DND-41 (cell line): ENCODE results near the gene BAHCC1.

ENCODE experiments used
- EZH2 ChIP-seq: IDR thresholded peaks from 3 replicates; pipeline ENCODE4 v1.6.1; 2012; ENCODE audit warnings: borderline replicate concordance, low read depth, mild to moderate bottlenecking, moderate library complexity, low read length, inconsistent platforms; ENCODE audit not compliant: severe bottlenecking
- TF ChIP-seq, protein P1 (sequence below): IDR thresholded peaks from 2 replicates; pipeline ENCODE4 v1.5.1; 2012; ENCODE audit warnings: borderline replicate concordance, low read length, moderate library complexity, mild to moderate bottlenecking; ENCODE audit not compliant: poor library complexity, severe bottlenecking; ENCODE audit errors: extremely low read depth

DNA sequence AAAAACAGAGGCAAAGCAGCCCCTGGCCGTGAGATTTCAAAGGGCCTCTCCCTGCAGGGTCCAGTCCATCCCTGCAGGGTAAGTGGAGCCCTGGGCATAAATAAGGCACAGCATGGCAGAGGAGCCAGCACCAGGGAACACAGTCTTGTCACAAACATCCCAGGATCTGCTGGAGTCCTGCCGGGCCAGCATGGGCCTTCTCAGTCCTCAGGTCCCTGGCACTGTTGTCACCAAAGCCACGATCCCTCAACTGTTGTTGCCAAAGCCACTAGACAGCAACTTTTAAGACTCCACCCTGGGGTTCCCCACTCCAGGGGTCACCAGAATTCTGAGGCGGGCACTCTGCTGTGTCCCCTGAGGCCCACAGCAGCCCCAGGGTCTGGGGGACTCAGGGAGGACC lies 47.8 kb upstream of the BAHCC1 start:
- TF ChIP-seq, protein P1, sequence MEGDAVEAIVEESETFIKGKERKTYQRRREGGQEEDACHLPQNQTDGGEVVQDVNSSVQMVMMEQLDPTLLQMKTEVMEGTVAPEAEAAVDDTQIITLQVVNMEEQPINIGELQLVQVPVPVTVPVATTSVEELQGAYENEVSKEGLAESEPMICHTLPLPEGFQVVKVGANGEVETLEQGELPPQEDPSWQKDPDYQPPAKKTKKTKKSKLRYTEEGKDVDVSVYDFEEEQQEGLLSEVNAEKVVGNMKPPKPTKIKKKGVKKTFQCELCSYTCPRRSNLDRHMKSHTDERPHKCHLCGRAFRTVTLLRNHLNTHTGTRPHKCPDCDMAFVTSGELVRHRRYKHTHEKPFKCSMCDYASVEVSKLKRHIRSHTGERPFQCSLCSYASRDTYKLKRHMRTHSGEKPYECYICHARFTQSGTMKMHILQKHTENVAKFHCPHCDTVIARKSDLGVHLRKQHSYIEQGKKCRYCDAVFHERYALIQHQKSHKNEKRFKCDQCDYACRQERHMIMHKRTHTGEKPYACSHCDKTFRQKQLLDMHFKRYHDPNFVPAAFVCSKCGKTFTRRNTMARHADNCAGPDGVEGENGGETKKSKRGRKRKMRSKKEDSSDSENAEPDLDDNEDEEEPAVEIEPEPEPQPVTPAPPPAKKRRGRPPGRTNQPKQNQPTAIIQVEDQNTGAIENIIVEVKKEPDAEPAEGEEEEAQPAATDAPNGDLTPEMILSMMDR, result no peak
- no peak for TF ChIP-seq EZH2
